Activated CD8-positive, alpha-beta memory T cell treated with anti-CD3 and anti-CD28 coated beads, Interleukin-2, amount 10 ng/mL, durations not matched to agents 7 days and 5 days (primary cell): ENCODE measurements around the gene DNPH1. TPM values are rescaled to one million over a fixed set of nuclear protein-coding genes. Genes with fewer than 3 reads are reported as not detected.

Experiments used
- ATAC-seq: fragments of 150-1000 bp; cut with Tn5 transposase; one replicate; pipeline ENCODE4 v1.10.0; 2021; ENCODE audit warnings: moderate library complexity
- CTCF ChIA-PET: fragments of 350-600 bp; sonication (Branson Sonifier 250); formaldehyde crosslinking; loops from one replicate; lab custom pipeline; 2021; ENCODE audit warnings: antibody characterized with exemption; lab: Charles Lee
- DNase-seq: peaks from one replicate; pipeline ENCODE4 v3.0.0-alpha.2; 2020
- H3K27ac Mint-ChIP-seq: one replicate; pipeline ENCODE4 v1.8.0; 2021; ENCODE audit warnings: mild to moderate bottlenecking, mixed read lengths
- H3K27me3 Mint-ChIP-seq: one replicate; pipeline ENCODE4 v1.8.0; 2021; ENCODE audit warnings: mixed read lengths
- H3K36me3 Mint-ChIP-seq: one replicate; pipeline ENCODE4 v1.8.0; 2021; ENCODE audit warnings: mild to moderate bottlenecking, mixed read lengths
- H3K4me1 Mint-ChIP-seq: one replicate; pipeline ENCODE4 v1.8.0; 2021; ENCODE audit warnings: mixed read lengths
- H3K4me3 Mint-ChIP-seq: one replicate; pipeline ENCODE4 v1.8.0; 2021; ENCODE audit warnings: mild to moderate bottlenecking, moderate library complexity, mixed read lengths
- H3K9me3 Mint-ChIP-seq: one replicate; pipeline ENCODE4 v1.8.0; 2022; ENCODE audit warnings: low read depth, mixed read lengths
- total RNA-seq, 2 experiments: library from RNA; stranded (reverse); gene quantifications; one replicate each; pipeline ENCODE4 v1.2.3, GENCODE V29; 2021

Gene DNPH1
- total RNA-seq, 2 experiments from 2014 or later: 54.0 to 60.0 TPM

DNA sequence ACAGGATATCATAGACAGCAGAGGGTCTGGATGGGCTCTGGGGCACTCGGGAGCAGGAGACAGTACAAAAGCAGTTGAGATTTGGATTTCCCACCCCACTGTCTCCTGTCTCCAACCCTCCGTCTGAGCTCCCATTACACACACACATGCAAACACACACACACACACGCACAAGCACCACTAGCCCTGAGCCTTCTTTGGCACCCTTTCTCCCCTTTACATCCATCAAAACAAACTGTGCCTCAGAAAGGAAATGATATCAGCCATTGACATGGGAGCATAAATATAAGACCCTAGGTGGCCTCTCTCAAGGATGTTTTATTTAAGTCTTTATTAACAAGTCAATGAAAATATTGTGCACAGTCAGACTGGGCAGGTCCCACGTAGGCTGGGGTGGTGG, 31.5 kb upstream of the DNPH1 start:
- CTCF ChIA-PET: interaction anchor here (1.2 to 4.5 kb wide), 3 partner anchors 32 to 247 kb away, joined by 4 to 45 read pairs (median 5); partner anchors contain the start of genes DNPH1 and LRRC73
- no peak for DNase-seq
- H3K27ac Mint-ChIP-seq: no peak overlapping the region
- H3K36me3 Mint-ChIP-seq: no peaks in the 10 kb centered on the region
- H3K4me1 Mint-ChIP-seq: peaks cover 6% of the 10 kb centered on the region
- ATAC-seq: no peak
- no peaks in the 10 kb centered on the region for H3K9me3 Mint-ChIP-seq
- H3K27me3 Mint-ChIP-seq: no peaks in the 10 kb centered on the region
- H3K4me3 Mint-ChIP-seq: no peak overlapping the region

DNA sequence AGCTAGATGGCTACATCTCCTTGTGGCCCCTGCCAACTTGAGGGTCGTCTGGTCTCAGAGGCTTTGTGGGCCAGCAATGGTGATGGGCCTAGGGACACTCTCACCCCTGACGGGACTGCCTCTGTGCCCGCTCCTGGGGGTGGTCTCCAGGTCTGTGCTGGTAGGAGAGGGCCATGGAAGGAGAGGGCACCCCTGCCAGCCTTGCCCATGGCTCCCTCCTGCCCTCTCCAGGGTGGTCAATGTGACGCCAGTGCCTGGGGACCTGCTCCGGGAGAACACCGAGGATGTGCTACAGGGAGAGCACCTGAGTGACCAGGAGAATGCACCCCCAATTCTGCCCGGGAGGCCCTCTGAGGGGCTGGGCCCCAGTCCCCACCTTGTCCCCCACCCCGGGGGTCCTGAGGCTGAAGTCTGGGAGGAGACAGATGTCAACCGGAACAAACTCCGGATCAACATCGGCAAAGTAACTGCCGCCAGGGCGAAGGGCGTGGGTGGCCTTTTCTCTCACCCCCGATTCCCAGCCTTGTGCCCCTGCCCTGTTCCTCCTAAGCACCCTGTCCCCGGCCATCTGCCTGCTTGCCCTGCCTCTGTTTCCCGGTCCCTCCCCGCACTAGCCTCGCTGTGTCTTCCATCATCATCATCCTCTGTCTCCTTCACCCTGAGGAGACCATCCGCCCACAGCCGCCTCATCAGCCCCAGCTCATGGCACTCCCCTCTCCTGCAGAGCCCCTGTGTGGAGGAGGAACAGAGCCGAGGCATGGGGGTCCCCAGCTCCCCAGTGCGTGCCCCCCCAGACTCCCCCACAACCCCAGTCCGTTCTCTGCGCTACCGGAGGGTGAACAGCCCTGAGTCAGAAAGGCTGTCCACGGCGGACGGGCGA, 29.8 kb upstream of the DNPH1 start:
- H3K9me3 Mint-ChIP-seq: no peaks in the 10 kb centered on the region
- H3K36me3 Mint-ChIP-seq: no peaks in the 10 kb centered on the region
- CTCF ChIA-PET: interaction anchor here (1.4 kb wide), 1 partner anchor 11 kb away, joined by 5 read pairs; no protein-coding TSS in a partner anchor
- H3K4me1 Mint-ChIP-seq: peaks cover 7% of the 10 kb centered on the region
- no peak overlapping the region for H3K4me3 Mint-ChIP-seq
- no peak overlapping the region for H3K27ac Mint-ChIP-seq
- DNase-seq (no peak), ATAC-seq (no peak)
- H3K27me3 Mint-ChIP-seq: no peaks in the 10 kb centered on the region

DNA sequence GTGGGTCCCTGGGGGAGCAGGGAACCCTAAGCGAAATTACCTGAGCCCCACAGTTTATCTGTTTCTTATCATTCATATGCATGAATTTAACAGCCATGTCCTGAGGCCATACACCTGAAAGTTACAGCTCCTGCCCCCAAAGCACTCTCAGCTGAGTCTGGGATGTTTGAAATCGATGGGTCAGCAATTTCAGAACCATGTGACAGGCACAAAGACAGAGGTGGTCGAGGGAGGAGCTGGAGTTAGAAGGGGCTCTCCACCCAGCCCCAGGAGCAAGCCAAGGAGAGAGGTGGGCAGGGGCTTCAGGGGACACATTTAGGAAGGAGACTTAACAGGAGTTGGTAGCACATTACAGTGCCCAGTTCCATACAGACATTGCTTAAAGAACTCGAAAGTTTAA, 28.9 kb upstream of the DNPH1 start:
- DNase-seq (no peak), ATAC-seq (no peak)
- no peak overlapping the region for H3K27ac Mint-ChIP-seq
- H3K27me3 Mint-ChIP-seq: no peaks in the 10 kb centered on the region
- H3K4me3 Mint-ChIP-seq: no peak overlapping the region
- CTCF ChIA-PET: interaction anchor here (1.4 kb wide), 1 partner anchor 10 kb away, joined by 5 read pairs; no protein-coding TSS in a partner anchor
- H3K36me3 Mint-ChIP-seq: no peaks in the 10 kb centered on the region
- no peaks in the 10 kb centered on the region for H3K9me3 Mint-ChIP-seq
- H3K4me1 Mint-ChIP-seq: peaks cover 7% of the 10 kb centered on the region

DNA sequence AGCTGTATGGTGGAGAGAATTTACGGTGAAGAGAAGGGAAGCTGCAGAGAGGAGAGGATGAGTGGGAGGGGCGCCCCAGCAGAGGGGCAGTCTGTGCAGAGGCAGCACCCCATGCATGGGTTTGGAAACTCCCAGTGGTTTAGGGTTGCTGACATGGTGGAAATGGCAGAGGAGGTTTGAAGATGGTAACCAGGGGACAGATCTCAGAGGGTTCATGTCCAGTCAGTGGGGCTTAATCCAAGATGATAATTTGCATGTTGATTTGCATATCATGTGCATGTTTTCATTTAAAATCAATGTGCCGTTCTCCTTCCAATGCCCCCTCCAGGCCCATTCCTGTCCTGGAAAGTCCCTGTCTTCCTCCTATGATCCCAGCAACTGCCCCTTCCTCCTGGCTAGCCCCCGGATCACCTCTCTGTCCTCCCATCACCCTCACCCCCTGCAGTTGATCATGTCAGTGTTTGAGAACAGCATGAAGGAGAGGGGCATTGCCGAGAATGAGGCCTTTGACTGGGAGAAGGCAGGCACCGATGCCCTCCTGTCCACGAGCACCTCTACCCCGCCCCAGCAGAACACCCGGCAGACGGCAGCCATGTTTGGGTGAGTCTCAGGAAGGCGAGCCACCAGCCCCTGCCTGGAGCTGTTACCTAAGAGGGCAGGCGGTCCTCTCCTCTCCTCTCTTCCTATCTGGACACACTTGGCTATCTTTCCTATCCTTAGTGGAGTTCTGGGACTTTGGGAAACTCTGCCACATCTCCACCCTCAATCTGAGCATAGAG, 28.3 kb upstream of the DNPH1 start:
- no peak overlapping the region for H3K27ac Mint-ChIP-seq
- ATAC-seq (no peak), DNase-seq (no peak)
- no peaks in the 10 kb centered on the region for H3K9me3 Mint-ChIP-seq
- H3K4me3 Mint-ChIP-seq: no peak overlapping the region
- no peaks in the 10 kb centered on the region for H3K27me3 Mint-ChIP-seq
- H3K36me3 Mint-ChIP-seq: no peaks in the 10 kb centered on the region
- H3K4me1 Mint-ChIP-seq: peaks cover 7% of the 10 kb centered on the region
- CTCF ChIA-PET: interaction anchor here (1.3 to 1.4 kb wide), 2 partner anchors 10 to 28 kb away, joined by 5 to 6 read pairs; partner anchors contain the start of gene DNPH1

DNA sequence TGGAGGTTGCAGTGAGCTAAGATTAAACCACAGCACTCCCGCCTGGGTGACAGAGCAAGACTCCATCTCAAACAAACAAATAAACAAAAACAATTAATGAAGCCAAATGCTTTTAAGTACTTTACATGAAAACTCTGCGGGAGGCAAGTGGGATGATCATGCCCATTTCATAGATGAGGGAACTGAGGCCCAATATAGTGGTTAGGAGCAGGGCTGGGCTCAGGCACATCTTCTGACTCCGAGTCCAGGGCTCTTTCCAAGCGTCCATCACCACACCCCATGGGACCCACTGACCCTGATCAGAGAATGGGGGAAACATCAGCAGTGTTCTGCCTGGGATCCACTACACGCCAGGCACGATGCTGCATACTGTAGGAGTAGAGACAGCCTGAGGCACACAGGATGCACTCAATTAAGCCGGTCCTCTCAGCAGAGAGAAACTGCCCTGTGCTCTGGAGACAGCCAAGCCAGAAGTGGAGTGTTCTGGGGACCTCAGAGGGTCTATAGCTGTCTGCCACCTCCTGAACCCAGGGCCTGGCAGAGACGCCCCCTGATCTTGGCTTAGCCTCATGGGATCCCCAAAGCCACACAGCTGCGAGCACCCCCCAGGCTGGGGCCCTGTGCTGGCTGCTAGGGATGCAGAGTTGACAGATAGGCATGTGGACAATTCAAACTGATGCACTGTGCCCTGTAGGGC, 27.5 kb upstream of the DNPH1 start:
- CTCF ChIA-PET: interaction anchor here (1.3 kb wide), 1 partner anchor 27 kb away, joined by 6 read pairs; the partner anchor contains the start of gene DNPH1
- Mint-ChIP-seq H3K36me3 (no peaks in the 10 kb centered on the region), H3K4me1 (peaks cover 7% of the 10 kb centered on the region), H3K4me3 (no peak overlapping the region), H3K27me3 (peaks cover 3% of the 10 kb centered on the region), H3K9me3 (no peaks in the 10 kb centered on the region), H3K27ac (no peak overlapping the region)
- ATAC-seq: no peak
- no peak for DNase-seq

DNA sequence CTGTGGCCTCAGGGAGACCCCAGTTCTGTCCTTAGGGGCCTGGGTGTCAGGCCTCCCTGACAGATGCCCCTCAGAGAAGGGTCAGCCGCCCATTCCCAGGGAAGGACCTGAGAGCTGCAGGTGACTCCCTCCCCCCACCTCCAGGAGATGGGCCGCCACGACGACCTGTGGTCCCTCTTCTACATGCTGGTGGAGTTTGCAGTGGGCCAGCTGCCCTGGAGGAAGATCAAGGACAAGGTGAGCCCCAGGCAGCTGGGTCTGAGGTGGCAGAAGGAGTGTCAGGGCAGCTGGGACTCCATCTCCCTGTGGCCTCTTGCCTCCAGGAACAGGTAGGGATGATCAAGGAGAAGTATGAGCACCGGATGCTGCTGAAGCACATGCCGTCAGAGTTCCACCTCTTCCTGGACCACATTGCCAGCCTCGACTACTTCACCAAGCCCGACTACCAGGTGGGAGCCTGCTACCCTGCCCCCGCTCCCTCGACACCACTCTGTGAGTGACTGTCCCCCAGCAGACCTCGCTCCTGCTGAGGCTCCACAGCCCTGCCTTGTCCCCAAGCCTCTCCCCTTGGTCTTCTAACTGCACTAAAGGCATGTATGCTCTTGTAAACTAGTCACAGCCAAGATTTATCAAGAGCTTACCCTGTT, 26.2 kb upstream of the DNPH1 start:
- DNase-seq (no peak), ATAC-seq (no peak)
- Mint-ChIP-seq H3K36me3 (no peaks in the 10 kb centered on the region), H3K27ac (no peak overlapping the region), H3K27me3 (peaks cover 16% of the 10 kb centered on the region), H3K9me3 (no peaks in the 10 kb centered on the region), H3K4me1 (peaks cover 18% of the 10 kb centered on the region), H3K4me3 (no peak overlapping the region)
- CTCF ChIA-PET: interaction anchor here (1.2 kb wide), 1 partner anchor 26 kb away, joined by 3 read pairs; the partner anchor contains the start of gene DNPH1

DNA sequence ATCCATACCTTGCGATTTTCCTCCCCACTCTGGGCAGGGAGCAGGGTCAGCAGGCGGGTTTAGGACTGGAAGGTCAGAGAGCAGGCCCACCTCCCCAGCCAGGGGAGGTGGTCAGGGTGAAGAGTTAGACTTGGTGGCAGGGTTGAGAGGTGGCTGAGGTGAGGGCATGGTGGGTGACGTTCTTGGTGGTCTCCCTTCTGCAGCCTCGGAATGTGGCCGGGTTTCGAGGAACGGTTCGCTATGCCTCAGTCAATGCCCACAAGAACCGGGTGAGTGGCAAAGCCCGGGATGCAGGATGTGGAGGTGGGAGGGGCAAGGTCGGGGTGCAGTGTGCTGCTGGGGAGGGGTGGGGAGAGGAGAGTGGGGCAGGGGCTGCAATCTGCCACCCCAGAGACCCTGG, 25.6 kb upstream of the DNPH1 start:
- peaks cover 18% of the 10 kb centered on the region for H3K27me3 Mint-ChIP-seq
- H3K36me3 Mint-ChIP-seq: no peaks in the 10 kb centered on the region
- no peak overlapping the region for H3K27ac Mint-ChIP-seq
- ATAC-seq: no peak
- H3K9me3 Mint-ChIP-seq: no peaks in the 10 kb centered on the region
- CTCF ChIA-PET: interaction anchor here (0.9 to 1.3 kb wide), 3 partner anchors 8 to 172 kb away, joined by 3 to 5 read pairs (median 3); partner anchors contain the start of genes ABCC10 and DNPH1
- no peak overlapping the region for H3K4me3 Mint-ChIP-seq
- H3K4me1 Mint-ChIP-seq: peaks cover 19% of the 10 kb centered on the region
- no peak for DNase-seq

DNA sequence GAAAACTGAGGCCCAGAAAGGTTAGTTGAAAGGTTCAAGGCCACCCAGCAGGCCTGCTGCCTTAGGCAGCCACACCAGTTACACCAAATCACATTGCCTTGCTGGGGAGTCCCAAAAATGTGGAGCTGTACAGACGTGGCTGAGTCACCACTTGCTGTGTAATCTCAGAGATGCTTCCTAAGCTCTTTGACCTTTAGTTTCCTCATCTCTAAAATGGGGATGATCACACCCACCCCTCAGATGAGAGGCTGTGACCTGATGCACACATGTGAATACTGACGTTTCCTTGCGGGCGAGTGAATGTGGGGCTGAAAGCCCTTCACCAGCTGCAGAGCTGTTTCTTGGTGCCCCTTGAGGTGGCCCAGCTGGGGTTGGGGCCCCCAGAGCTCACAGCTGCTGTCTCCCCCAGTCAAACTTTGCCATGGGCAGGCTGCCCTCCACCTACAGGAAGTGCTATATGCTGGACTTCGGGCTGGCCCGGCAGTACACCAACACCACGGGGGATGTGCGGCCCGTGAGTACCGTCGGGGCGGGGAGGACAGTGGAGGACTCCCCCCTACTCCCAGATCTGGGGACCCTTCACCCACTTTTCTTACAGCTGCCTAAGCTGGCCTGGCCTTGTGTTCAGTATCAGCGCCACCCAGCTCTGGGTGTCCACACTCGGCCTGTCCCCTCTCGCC, 25.0 kb upstream of the DNPH1 start:
- H3K4me1 Mint-ChIP-seq: peaks cover 19% of the 10 kb centered on the region
- peaks cover 18% of the 10 kb centered on the region for H3K27me3 Mint-ChIP-seq

DNA sequence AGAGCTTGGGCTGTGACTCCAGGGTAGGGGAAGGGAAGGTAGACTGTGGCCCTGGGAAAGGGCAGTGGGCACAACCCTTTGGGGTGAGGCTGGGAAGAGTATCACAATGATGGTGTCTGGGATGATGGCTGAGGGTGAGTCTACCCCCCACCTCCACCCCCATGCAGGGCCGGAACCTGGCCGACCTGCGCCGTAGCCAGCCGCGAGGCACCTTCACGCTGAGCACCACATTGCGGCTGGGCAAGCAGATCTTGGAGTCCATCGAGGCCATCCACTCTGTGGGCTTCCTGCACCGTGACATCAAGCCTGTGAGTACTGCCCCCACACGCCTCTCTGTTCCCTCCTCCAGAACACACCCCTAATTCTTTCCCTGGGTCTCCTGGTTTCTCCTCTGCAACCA, 24.1 kb upstream of the DNPH1 start:
- peaks cover 18% of the 10 kb centered on the region for H3K27me3 Mint-ChIP-seq
- H3K4me1 Mint-ChIP-seq: peaks cover 19% of the 10 kb centered on the region
- H3K36me3 Mint-ChIP-seq: no peaks in the 10 kb centered on the region
- no peak for DNase-seq
- CTCF ChIA-PET: interaction anchor here (0.8 to 1.3 kb wide), 3 partner anchors 9 to 242 kb away, joined by 3 read pairs; partner anchors contain the start of gene DNPH1
- no peak for ATAC-seq
- no peak overlapping the region for H3K4me3 Mint-ChIP-seq
- H3K9me3 Mint-ChIP-seq: no peaks in the 10 kb centered on the region
- H3K27ac Mint-ChIP-seq: no peak overlapping the region

More for the DNA sequence above, 25.0 kb upstream of the DNPH1 start:
- DNase-seq (no peak), ATAC-seq (no peak)
- no peaks in the 10 kb centered on the region for H3K36me3 Mint-ChIP-seq
- H3K4me3 Mint-ChIP-seq: no peak overlapping the region
- H3K27ac Mint-ChIP-seq: no peak overlapping the region
- CTCF ChIA-PET: interaction anchor here (0.9 to 1.3 kb wide), 2 partner anchors 9 to 173 kb away, joined by 3 to 5 read pairs; partner anchors contain the start of gene ABCC10
- H3K9me3 Mint-ChIP-seq: no peaks in the 10 kb centered on the region

DNA sequence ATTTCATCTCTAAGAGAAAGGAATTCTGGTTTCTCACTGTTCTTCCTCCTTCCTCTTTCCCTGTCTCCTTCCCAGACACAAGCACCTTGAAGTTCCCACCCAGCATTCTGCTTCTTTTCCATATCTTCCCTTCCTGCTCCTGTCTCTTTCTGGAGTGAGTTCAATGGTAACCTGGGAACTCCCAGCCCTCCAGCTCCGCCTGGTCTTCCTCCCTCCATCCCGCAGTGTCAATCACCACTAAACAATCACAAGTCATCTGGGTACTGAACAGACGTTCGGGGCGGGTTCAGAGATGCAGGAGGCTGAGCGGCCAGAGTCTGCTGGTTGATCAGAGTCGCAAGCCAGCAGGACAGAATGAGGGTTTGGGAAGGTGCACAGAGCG, 21.7 kb upstream of the DNPH1 start:
- ATAC-seq (no peak), DNase-seq (no peak)
- H3K4me1 Mint-ChIP-seq: peaks cover 27% of the 10 kb centered on the region
- peaks cover 19% of the 10 kb centered on the region for H3K27me3 Mint-ChIP-seq
- H3K4me3 Mint-ChIP-seq: no peak overlapping the region
- H3K36me3 Mint-ChIP-seq: no peaks in the 10 kb centered on the region
- CTCF ChIA-PET: interaction anchor here (0.6 kb wide), 1 partner anchor 12 kb away, joined by 3 read pairs; no protein-coding TSS in a partner anchor
- no peak overlapping the region for H3K27ac Mint-ChIP-seq
- no peaks in the 10 kb centered on the region for H3K9me3 Mint-ChIP-seq

DNA sequence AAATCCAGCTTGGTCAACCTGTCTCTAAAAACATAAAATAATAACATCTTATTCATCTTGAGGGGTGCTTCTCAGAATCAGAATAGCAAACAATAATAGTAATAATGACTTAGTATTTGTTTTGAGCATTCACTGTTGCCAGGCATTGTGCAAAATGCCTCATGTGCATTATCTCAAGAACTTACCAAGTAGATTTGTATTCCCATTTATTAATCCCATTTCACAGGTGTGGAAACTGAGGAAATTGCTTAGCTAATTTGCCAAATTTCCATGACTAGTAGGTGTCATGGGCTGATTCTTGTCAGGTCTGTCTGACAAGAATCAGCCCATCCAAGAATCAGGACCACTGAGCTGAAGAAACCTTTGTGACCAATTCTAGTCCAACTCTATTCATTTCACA, 19.5 kb upstream of the DNPH1 start:
- H3K27ac Mint-ChIP-seq: no peak overlapping the region
- CTCF ChIA-PET: interaction anchor here (1.3 to 4.6 kb wide), 2 partner anchors 9 to 20 kb away, joined by 5 to 27 read pairs; partner anchors contain the start of gene DNPH1
- DNase-seq: no peak
- H3K36me3 Mint-ChIP-seq: no peaks in the 10 kb centered on the region
- H3K27me3 Mint-ChIP-seq: peaks cover 19% of the 10 kb centered on the region
- peaks cover 25% of the 10 kb centered on the region for H3K4me1 Mint-ChIP-seq
- no peak for ATAC-seq
- no peak overlapping the region for H3K4me3 Mint-ChIP-seq
- no peaks in the 10 kb centered on the region for H3K9me3 Mint-ChIP-seq

DNA sequence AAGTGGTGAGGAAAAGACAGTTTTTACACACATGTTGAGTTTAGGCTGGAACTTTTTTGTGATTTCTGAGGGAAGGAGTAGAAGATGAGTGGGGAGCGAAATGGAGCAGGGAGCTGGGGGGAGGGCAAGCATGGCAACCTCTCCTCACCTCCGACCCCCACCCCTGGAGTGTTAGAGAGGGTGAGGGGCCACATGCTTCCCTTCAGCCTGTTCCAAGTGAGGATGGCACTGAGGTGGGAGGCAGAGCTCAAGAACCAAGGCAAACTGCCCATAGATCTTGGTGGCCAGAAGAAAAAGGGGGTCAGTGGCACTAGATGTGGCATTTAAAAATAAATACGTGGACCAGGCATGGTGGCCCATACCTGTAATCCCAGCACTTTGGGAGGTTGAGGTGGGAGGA, 18.8 kb upstream of the DNPH1 start:
- Mint-ChIP-seq H3K9me3 (no peaks in the 10 kb centered on the region), H3K27me3 (peaks cover 19% of the 10 kb centered on the region), H3K4me3 (peak overlapping the region; percentile 74), H3K4me1 (peaks cover 25% of the 10 kb centered on the region), H3K36me3 (no peaks in the 10 kb centered on the region), H3K27ac (no peak overlapping the region)
- DNase-seq (no peak), ATAC-seq (no peak)
- CTCF ChIA-PET: interaction anchor here (1.3 to 4.6 kb wide), 2 partner anchors 10 to 19 kb away, joined by 5 to 27 read pairs; partner anchors contain the start of gene DNPH1
